Stimulated activated CD8-positive, alpha-beta memory T cell treated with anti-CD3 and anti-CD28 coated beads, Interleukin-7, amount 100 ng/mL, for 48 hours (primary cell): ENCODE results near the gene EIF1B.
"Not testable (repeated sequence)": the region's sequence is repeated elsewhere in the genome, so short reads cannot be mapped to it uniquely, and the experiment has no call there.

Experiments
- DNase-seq, 2 donors: peaks; one replicate each; pipeline ENCODE4 v3.0.0-alpha.2; 2020; ENCODE audit warnings: low read depth in 1 of 2; ENCODE audit errors: extremely low read depth in 1 of 2

The EIF1B gene

GRCh38 chr3:40309418-40309924, at the start of gene EIF1B:
EIF1B (plus strand) TSS chr3:40309707; CDS start chr3:40309942, 235 bp downstream.
- peak; percentile 94 to 96 for DNase-seq

GRCh38 chr3:40262331-40262730, 47.2 kb upstream of the EIF1B start:
- no peak for DNase-seq

- no peak for DNase-seq
These were observed 45.1 kb upstream of the EIF1B start for GRCh38 chr3:40264451-40264850.

GRCh38 chr3:40265181-40265580, 44.3 kb upstream of the EIF1B start:
- DNase-seq, result no peak

GRCh38 chr3:40267937-40268724, 41.4 kb upstream of the EIF1B start:
- no peak for DNase-seq

GRCh38 chr3:40268802-40269524, 40.5 kb upstream of the EIF1B start:
- no peak for DNase-seq

GRCh38 chr3:40278791-40279190, 30.7 kb upstream of the EIF1B start:
- DNase-seq, result no peak

- DNase-seq, result no peak
These were observed 27.5 kb upstream of the EIF1B start for GRCh38 chr3:40281995-40282394.

GRCh38 chr3:40283057-40283456, 26.4 kb upstream of the EIF1B start:
- DNase-seq, result not testable (repeated sequence)

- DNase-seq, result no peak
These were observed 22.3 kb upstream of the EIF1B start for GRCh38 chr3:40287248-40287647.

GRCh38 chr3:40290396-40290795, 19.1 kb upstream of the EIF1B start:
- DNase-seq, result no peak

GRCh38 chr3:40291471-40291870, 18.0 kb upstream of the EIF1B start:
- no peak for DNase-seq

- DNase-seq, result no peak
These were observed 16.7 kb upstream of the EIF1B start for GRCh38 chr3:40292637-40293349.

- no peak for DNase-seq
These were observed 15.1 kb upstream of the EIF1B start for GRCh38 chr3:40294434-40294833.

GRCh38 chr3:40298075-40298474, 11.4 kb upstream of the EIF1B start:
- no peak for DNase-seq

GRCh38 chr3:40299130-40299720, 10.3 kb upstream of the EIF1B start:
- no peak for DNase-seq

GRCh38 chr3:40299721-40300335, 9.7 kb upstream of the EIF1B start:
- no peak for DNase-seq

- no peak for DNase-seq
These were observed 6.7 kb upstream of the EIF1B start for GRCh38 chr3:40302784-40303183.

GRCh38 chr3:40304352-40304751, 5.2 kb upstream of the EIF1B start:
- DNase-seq, result no peak

- no peak for DNase-seq
These were observed 3.2 kb upstream of the EIF1B start for GRCh38 chr3:40306336-40306735.

- no peak for DNase-seq
These were observed 2.3 kb upstream of the EIF1B start for GRCh38 chr3:40307176-40307575.
